ENCODE data around the gene APOA1.

APOA1 gene

GRCh38 chr11:116788975-116789374 lies 48.4 kb downstream of the APOA1 start:
- no peak for DNase-seq (ENCODE audit: low spot score)

GRCh38 chr11:116788534-116788933 lies 48.9 kb downstream of the APOA1 start:
- DNase-seq (ENCODE audit: low spot score) = no peak

- peak; percentile 84 for DNase-seq (ENCODE audit: low spot score)
Observed at GRCh38 chr11:116787786-116788486, 49.5 kb downstream of the APOA1 start, which contains the start of gene ZPR1. TSS of gene ZPR1 (minus strand) at chr11:116788023. CDS start at chr11:116787990, 33 bp downstream.

- no peak for DNase-seq (ENCODE audit: low spot score)
Observed at GRCh38 chr11:116787436-116787785, 50.0 kb downstream of the APOA1 start.

GRCh38 chr11:116786966-116787365 lies 50.5 kb downstream of the APOA1 start:
- DNase-seq (ENCODE audit: low spot score) = no peak

GRCh38 chr11:116786326-116786725 lies 51.1 kb downstream of the APOA1 start:
- no peak for DNase-seq (ENCODE audit: low spot score)

All from HuH-7.5 (cell line).